Ectodermal cell (in vitro differentiated cells): ENCODE results near the gene TAB3.

ENCODE experiments used
- H3K27ac ChIP-seq: 2 replicates; pipeline ENCODE4 v1.7.0; 2013; ENCODE audit warnings: mild to moderate bottlenecking, low read depth, low read length; ENCODE audit not compliant: insufficient read depth, poor library complexity, severe bottlenecking
- H3K27me3 ChIP-seq: 2 replicates; pipeline ENCODE4 v1.7.0; 2013; ENCODE audit warnings: mild to moderate bottlenecking, low read length; ENCODE audit not compliant: insufficient read depth, control insufficient read depth, poor library complexity, severe bottlenecking
- H3K36me3 ChIP-seq: one replicate; pipeline ENCODE4 v1.7.0; 2013; ENCODE audit warnings: low read length; ENCODE audit not compliant: control insufficient read depth, insufficient read depth
- H3K4me1 ChIP-seq: one replicate; pipeline ENCODE4 v1.7.0; 2013; ENCODE audit warnings: low read length; ENCODE audit not compliant: control insufficient read depth, insufficient read depth
- H3K4me3 ChIP-seq: 2 replicates; pipeline ENCODE4 v1.7.0; 2013; ENCODE audit warnings: low read depth, low read length, control low read depth; ENCODE audit not compliant: insufficient read depth
- H3K9me3 ChIP-seq: 2 replicates; pipeline ENCODE4 v1.7.0; 2013; ENCODE audit warnings: mild to moderate bottlenecking, low read length, moderate library complexity; ENCODE audit not compliant: control insufficient read depth
- WGBS, 2 experiments: methylation state at CpG; one replicate each; pipeline ENCODE4 v1.1.7; 2013; ENCODE audit warnings: missing lambda C conversion rate in 2 of 2; 5-methylcytosine and 5-hydroxymethylcytosine counted together

The TAB3 gene

GRCh38 chrX:30822068-30822681 is 66.9 kb downstream of the TAB3 start:
- Histone ChIP-seq H3K9me3 (no peaks in the 10 kb centered on the region), H3K4me3 (no peak overlapping the region), H3K27ac (no peak overlapping the region), H3K36me3 (no peaks in the 10 kb centered on the region), H3K4me1 (no peaks in the 10 kb centered on the region), H3K27me3 (no peaks in the 10 kb centered on the region)
- WGBS, 2 experiments = 67 to 84% methylated on average over 1 to 2 of the region's 3 CpGs

DNA sequence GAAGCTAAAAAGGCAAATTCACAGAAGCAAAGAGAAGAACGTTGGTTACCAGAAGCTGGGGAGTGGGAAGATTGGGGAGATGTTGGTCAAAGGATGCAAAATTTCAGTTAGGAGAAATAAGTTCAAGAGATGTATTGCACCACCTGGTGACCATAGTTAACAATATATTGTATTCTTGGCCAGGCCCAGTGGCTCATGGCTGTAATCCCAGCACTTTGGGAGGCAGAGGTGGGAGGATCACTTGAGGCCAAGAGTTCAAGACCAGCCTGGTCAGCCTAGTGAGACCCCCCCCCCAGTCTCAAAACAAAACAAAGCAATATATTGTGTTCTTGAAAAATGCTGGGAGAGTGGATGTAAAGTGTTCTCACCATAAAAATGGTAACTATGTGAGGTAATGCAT is 67.9 kb downstream of the TAB3 start:
- Histone ChIP-seq H3K27ac (no peak overlapping the region), H3K27me3 (no peaks in the 10 kb centered on the region), H3K4me3 (no peak overlapping the region), H3K9me3 (no peaks in the 10 kb centered on the region), H3K36me3 (no peaks in the 10 kb centered on the region), H3K4me1 (no peaks in the 10 kb centered on the region)
- WGBS, 2 experiments = 86 to 100% methylated on average over 1 of the region's 1 CpG

- no peaks in the 10 kb centered on the region for H3K9me3 ChIP-seq
- no peak overlapping the region for H3K27ac ChIP-seq
- WGBS, 2 experiments = no CpG with 5 or more reads among the region's 2 CpGs
- no peaks in the 10 kb centered on the region for H3K36me3 ChIP-seq
- no peaks in the 10 kb centered on the region for H3K4me1 ChIP-seq
- H3K27me3 ChIP-seq = no peaks in the 10 kb centered on the region
- no peak overlapping the region for H3K4me3 ChIP-seq
Observed at GRCh38 chrX:30819080-30819479, 70.0 kb downstream of the TAB3 start.

GRCh38 chrX:30816079-30816478 is 73.0 kb downstream of the TAB3 start:
- Histone ChIP-seq H3K27ac (no peak overlapping the region), H3K9me3 (no peaks in the 10 kb centered on the region), H3K36me3 (no peaks in the 10 kb centered on the region), H3K27me3 (no peaks in the 10 kb centered on the region), H3K4me3 (no peak overlapping the region), H3K4me1 (no peaks in the 10 kb centered on the region)
- 94 to 100% methylated on average over 1 to 3 of the region's 3 CpGs for WGBS, 2 experiments

- Histone ChIP-seq H3K27me3 (no peaks in the 10 kb centered on the region), H3K36me3 (no peaks in the 10 kb centered on the region), H3K4me1 (no peaks in the 10 kb centered on the region), H3K9me3 (no peaks in the 10 kb centered on the region), H3K4me3 (no peak overlapping the region), H3K27ac (no peak overlapping the region)
- 75 to 95% methylated on average over 1 to 5 of the region's 7 CpGs for WGBS, 2 experiments
Observed at GRCh38 chrX:30814978-30815377, 74.1 kb downstream of the TAB3 start.

DNA sequence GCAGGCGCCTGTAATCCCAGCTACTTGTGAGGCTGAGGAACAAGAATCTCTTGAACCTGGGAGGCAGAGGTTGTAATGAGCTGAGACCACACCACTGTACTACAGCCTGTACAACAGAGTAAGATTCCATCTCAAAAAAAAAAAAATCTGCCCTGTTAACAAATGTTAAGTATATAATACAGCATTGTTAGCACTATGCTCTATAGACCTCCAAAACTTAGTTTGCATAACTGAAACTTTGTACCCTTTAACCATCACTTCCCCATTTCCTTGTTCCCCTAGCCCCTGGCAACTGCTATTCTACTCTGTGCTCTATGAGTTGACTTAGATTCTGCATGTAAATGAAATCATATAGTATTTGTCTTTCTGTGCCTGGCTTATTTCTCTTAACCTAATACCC is 76.7 kb downstream of the TAB3 start:
- Histone ChIP-seq H3K36me3 (no peaks in the 10 kb centered on the region), H3K9me3 (no peaks in the 10 kb centered on the region), H3K27me3 (no peaks in the 10 kb centered on the region), H3K4me1 (no peaks in the 10 kb centered on the region), H3K27ac (no peak overlapping the region), H3K4me3 (no peak overlapping the region)
- 83% methylated on average over 1 of the region's 1 CpG; no CpG with 5 or more reads in 1 of the 2 experiments for WGBS, 2 experiments

- no peaks in the 10 kb centered on the region for H3K36me3 ChIP-seq
- H3K4me1 ChIP-seq = no peaks in the 10 kb centered on the region
- no peak overlapping the region for H3K27ac ChIP-seq
- no peaks in the 10 kb centered on the region for H3K9me3 ChIP-seq
- no peaks in the 10 kb centered on the region for H3K27me3 ChIP-seq
- H3K4me3 ChIP-seq = no peak overlapping the region
- WGBS, 2 experiments = 95% methylated on average over 7 of the region's 7 CpGs
Observed at GRCh38 chrX:30806187-30806728, 82.8 kb downstream of the TAB3 start.

DNA sequence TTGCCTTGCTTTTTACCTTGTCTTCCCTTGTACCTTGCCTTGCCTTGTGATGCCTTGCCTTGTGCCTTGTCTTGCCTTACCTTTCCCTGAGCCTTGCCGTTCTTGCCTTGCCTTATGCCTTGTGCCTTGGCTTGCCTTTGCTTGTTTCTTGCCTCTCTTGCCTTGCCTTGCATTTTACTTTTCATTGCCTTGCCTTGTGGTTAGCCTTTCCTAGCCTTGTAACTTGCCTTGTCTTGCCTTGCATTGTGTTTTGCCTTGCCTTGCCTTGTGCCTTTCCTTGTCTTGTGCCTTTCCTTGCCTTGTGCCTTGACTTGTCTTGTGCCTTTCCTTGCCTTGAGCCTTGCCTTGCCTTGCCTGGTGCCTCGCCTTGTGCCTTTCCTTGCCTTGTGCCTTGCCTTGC is 84.6 kb downstream of the TAB3 start:
- WGBS, 2 experiments = 88 to 92% methylated on average over 2 of the region's 2 CpGs
- Histone ChIP-seq H3K4me1 (no peaks in the 10 kb centered on the region), H3K36me3 (no peaks in the 10 kb centered on the region), H3K9me3 (no peaks in the 10 kb centered on the region), H3K27ac (no peak overlapping the region), H3K27me3 (no peaks in the 10 kb centered on the region), H3K4me3 (no peak overlapping the region)

- Histone ChIP-seq H3K4me3 (no peak overlapping the region), H3K27ac (no peak overlapping the region), H3K27me3 (no peaks in the 10 kb centered on the region), H3K36me3 (no peaks in the 10 kb centered on the region), H3K9me3 (no peaks in the 10 kb centered on the region), H3K4me1 (no peaks in the 10 kb centered on the region)
- WGBS, 2 experiments = 89 to 93% methylated on average over 1 of the region's 1 CpG
Observed at GRCh38 chrX:30800901-30801300, 88.2 kb downstream of the TAB3 start.

DNA sequence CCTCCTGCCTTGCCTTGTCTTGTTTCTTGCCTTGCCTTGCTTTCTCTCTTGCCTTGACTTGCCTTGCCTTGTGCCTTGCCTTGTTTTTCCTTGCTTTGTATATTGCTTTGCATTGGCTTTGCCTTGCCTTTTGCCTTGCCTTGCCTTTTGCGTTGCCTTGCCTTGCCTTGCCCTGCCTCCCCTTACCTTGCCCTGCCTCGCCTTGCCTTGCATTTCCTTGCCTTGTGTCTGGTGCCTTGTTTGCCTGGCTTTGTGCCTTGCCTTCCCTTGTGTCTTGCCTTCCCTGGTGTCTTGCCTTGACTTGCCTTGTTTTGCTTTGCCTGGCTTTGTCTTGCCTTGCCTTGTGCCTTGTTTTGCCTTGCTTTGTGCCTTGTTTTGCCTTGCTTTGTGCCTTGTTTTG is 89.7 kb downstream of the TAB3 start:
- no peak overlapping the region for H3K4me3 ChIP-seq
- 96 to 98% methylated on average over 2 of the region's 2 CpGs for WGBS, 2 experiments
- H3K27ac ChIP-seq = no peak overlapping the region
- H3K9me3 ChIP-seq = no peaks in the 10 kb centered on the region
- H3K4me1 ChIP-seq = no peaks in the 10 kb centered on the region
- no peaks in the 10 kb centered on the region for H3K36me3 ChIP-seq
- H3K27me3 ChIP-seq = no peaks in the 10 kb centered on the region

DNA sequence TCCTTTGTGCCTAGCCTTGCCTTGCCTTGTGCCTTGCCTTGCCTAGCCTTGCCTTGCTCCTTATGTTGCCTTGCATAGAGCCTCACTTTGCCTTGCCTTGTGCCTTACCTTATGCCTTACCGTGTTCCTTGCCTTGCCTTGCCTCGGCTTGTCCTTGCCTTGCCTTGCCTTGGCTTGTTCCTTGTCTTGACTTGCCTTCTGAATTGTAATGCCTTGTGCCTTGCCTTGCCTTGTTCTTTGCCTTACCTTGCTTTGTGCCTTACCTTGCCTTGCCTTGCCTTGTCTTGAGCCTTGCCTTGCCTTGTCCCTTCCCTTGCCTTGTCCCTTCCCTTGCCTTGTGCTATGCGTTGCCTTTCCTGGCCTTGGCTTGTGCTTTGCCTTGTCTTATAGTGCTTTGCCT is 90.2 kb downstream of the TAB3 start:
- Histone ChIP-seq H3K4me3 (no peak overlapping the region), H3K36me3 (no peaks in the 10 kb centered on the region), H3K27me3 (no peaks in the 10 kb centered on the region), H3K4me1 (no peaks in the 10 kb centered on the region), H3K9me3 (no peaks in the 10 kb centered on the region), H3K27ac (no peak overlapping the region)
- WGBS, 2 experiments = 91 to 95% methylated on average over 3 of the region's 3 CpGs
